ENCODE data around the gene SMARCA5.
"Not testable (repeated sequence)": the region's sequence is repeated elsewhere in the genome, so short reads cannot be mapped to it uniquely, and the experiment has no call there.

The SMARCA5 gene

GRCh38 chr4:143511906-143512305, 1.6 kb upstream of the SMARCA5 start:
- no peak overlapping the region for H3K9ac ChIP-seq (ENCODE audit: low read length)
- no peaks in the 10 kb centered on the region for H3K9me3 ChIP-seq (ENCODE audit: low read length)
- no peaks in the 10 kb centered on the region for H3K27me3 ChIP-seq (ENCODE audit: control insufficient read depth in 1 of 2, insufficient read depth in 2 of 2, low read length in 2 of 2)
- no peak overlapping the region for H3K27ac ChIP-seq (ENCODE audit: low read depth, low read length)
- H3K4me3 ChIP-seq (ENCODE audit: low read depth in 1 of 2, low read length in 2 of 2): no peak overlapping the region
- H3K4me1 ChIP-seq (ENCODE audit: insufficient read depth, low read length): peaks cover 27% of the 10 kb centered on the region
- no peaks in the 10 kb centered on the region for H3K36me3 ChIP-seq (ENCODE audit: insufficient read depth, low read length)

- Histone ChIP-seq H3K27me3 (ENCODE audit: control insufficient read depth in 1 of 2, insufficient read depth in 2 of 2, low read length in 2 of 2) (no peaks in the 10 kb centered on the region), H3K36me3 (ENCODE audit: insufficient read depth, low read length) (peaks cover 9% of the 10 kb centered on the region), H3K4me1 (ENCODE audit: insufficient read depth, low read length) (peaks cover 35% of the 10 kb centered on the region), H3K4me3 (ENCODE audit: low read depth in 1 of 2, low read length in 2 of 2) (peak overlapping the region; percentile 76 to 93), H3K27ac (ENCODE audit: low read depth, low read length) (peak overlapping the region; percentile 94), H3K9ac (ENCODE audit: low read length) (peak overlapping the region; percentile 100), H3K9me3 (ENCODE audit: low read length) (no peaks in the 10 kb centered on the region)
These were observed 556 bp upstream of the SMARCA5 start for GRCh38 chr4:143512978-143513313.

GRCh38 chr4:143514169-143514495, 630 bp downstream of the SMARCA5 start:
- H3K9ac ChIP-seq (ENCODE audit: low read length): peak overlapping the region; percentile 100
- H3K27me3 ChIP-seq (ENCODE audit: control insufficient read depth in 1 of 2, insufficient read depth in 2 of 2, low read length in 2 of 2): no peaks in the 10 kb centered on the region
- peaks cover 18% of the 10 kb centered on the region for H3K36me3 ChIP-seq (ENCODE audit: insufficient read depth, low read length)
- no peaks in the 10 kb centered on the region for H3K9me3 ChIP-seq (ENCODE audit: low read length)
- peaks cover 40% of the 10 kb centered on the region for H3K4me1 ChIP-seq (ENCODE audit: insufficient read depth, low read length)
- H3K27ac ChIP-seq (ENCODE audit: low read depth, low read length): peak overlapping the region; percentile 94
- peak overlapping the region; percentile 76 to 93 for H3K4me3 ChIP-seq (ENCODE audit: low read depth in 1 of 2, low read length in 2 of 2)

- Histone ChIP-seq H3K36me3 (ENCODE audit: insufficient read depth, low read length) (peaks cover 19% of the 10 kb centered on the region), H3K27me3 (ENCODE audit: control insufficient read depth in 1 of 2, insufficient read depth in 2 of 2, low read length in 2 of 2) (no peaks in the 10 kb centered on the region), H3K4me1 (ENCODE audit: insufficient read depth, low read length) (peaks cover 42% of the 10 kb centered on the region), H3K9me3 (ENCODE audit: low read length) (no peaks in the 10 kb centered on the region), H3K4me3 (ENCODE audit: low read depth in 1 of 2, low read length in 2 of 2) (peak overlapping the region; percentile 76 to 93), H3K9ac (ENCODE audit: low read length) (peak overlapping the region; percentile 100), H3K27ac (ENCODE audit: low read depth, low read length) (peak overlapping the region; percentile 94)
These were observed 995 bp downstream of the SMARCA5 start for GRCh38 chr4:143514497-143514896.

GRCh38 chr4:143514901-143515300, 1.4 kb downstream of the SMARCA5 start:
- Histone ChIP-seq H3K4me3 (ENCODE audit: low read depth in 1 of 2, low read length in 2 of 2) (peak overlapping the region; percentile 76 to 93), H3K4me1 (ENCODE audit: insufficient read depth, low read length) (peaks cover 46% of the 10 kb centered on the region), H3K36me3 (ENCODE audit: insufficient read depth, low read length) (peaks cover 19% of the 10 kb centered on the region), H3K27me3 (ENCODE audit: control insufficient read depth in 1 of 2, insufficient read depth in 2 of 2, low read length in 2 of 2) (no peaks in the 10 kb centered on the region), H3K27ac (ENCODE audit: low read depth, low read length) (peak overlapping the region; percentile 94), H3K9ac (ENCODE audit: low read length) (peak overlapping the region; percentile 100), H3K9me3 (ENCODE audit: low read length) (no peaks in the 10 kb centered on the region)

- H3K4me1 ChIP-seq (ENCODE audit: insufficient read depth, low read length): peaks cover 51% of the 10 kb centered on the region
- peaks cover 19% of the 10 kb centered on the region for H3K36me3 ChIP-seq (ENCODE audit: insufficient read depth, low read length)
- H3K27ac ChIP-seq (ENCODE audit: low read depth, low read length): no peak overlapping the region
- no peak overlapping the region for H3K9ac ChIP-seq (ENCODE audit: low read length)
- peak overlapping the region in 1 of 2 donors; percentile 93 for H3K4me3 ChIP-seq (ENCODE audit: low read depth in 1 of 2, low read length in 2 of 2)
- H3K27me3 ChIP-seq (ENCODE audit: control insufficient read depth in 1 of 2, insufficient read depth in 2 of 2, low read length in 2 of 2): no peaks in the 10 kb centered on the region
- no peaks in the 10 kb centered on the region for H3K9me3 ChIP-seq (ENCODE audit: low read length)
These were observed 2.4 kb downstream of the SMARCA5 start for GRCh38 chr4:143515905-143516304.

- no peak overlapping the region for H3K4me3 ChIP-seq (ENCODE audit: low read depth in 1 of 2, low read length in 2 of 2)
These were observed 4.3 kb downstream of the SMARCA5 start for GRCh38 chr4:143517764-143518163.

GRCh38 chr4:143524211-143524610, 10.7 kb downstream of the SMARCA5 start:
- Histone ChIP-seq H3K4me1 (ENCODE audit: insufficient read depth, low read length) (peaks cover 15% of the 10 kb centered on the region), H3K36me3 (ENCODE audit: insufficient read depth, low read length) (peaks cover 54% of the 10 kb centered on the region)

More at GRCh38 chr4:143517764-143518163, 4.3 kb downstream of the SMARCA5 start:
- H3K27me3 ChIP-seq (ENCODE audit: control insufficient read depth in 1 of 2, insufficient read depth in 2 of 2, low read length in 2 of 2): no peaks in the 10 kb centered on the region
- H3K36me3 ChIP-seq (ENCODE audit: insufficient read depth, low read length): peaks cover 33% of the 10 kb centered on the region
- H3K9ac ChIP-seq (ENCODE audit: low read length): no peak overlapping the region
- peaks cover 48% of the 10 kb centered on the region for H3K4me1 ChIP-seq (ENCODE audit: insufficient read depth, low read length)
- no peak overlapping the region for H3K27ac ChIP-seq (ENCODE audit: low read depth, low read length)
- no peaks in the 10 kb centered on the region for H3K9me3 ChIP-seq (ENCODE audit: low read length)

GRCh38 chr4:143528046-143528445, 14.5 kb downstream of the SMARCA5 start:
- H3K36me3 ChIP-seq (ENCODE audit: insufficient read depth, low read length): peaks cover 74% of the 10 kb centered on the region
- not testable (repeated sequence) for H3K9ac ChIP-seq (ENCODE audit: low read length); H3K27me3 ChIP-seq (ENCODE audit: control insufficient read depth in 1 of 2, insufficient read depth in 2 of 2, low read length in 2 of 2)

More at GRCh38 chr4:143524211-143524610, 10.7 kb downstream of the SMARCA5 start:
- Histone ChIP-seq H3K9me3 (ENCODE audit: low read length) (no peaks in the 10 kb centered on the region), H3K27ac (ENCODE audit: low read depth, low read length) (no peak overlapping the region), H3K4me3 (ENCODE audit: low read depth in 1 of 2, low read length in 2 of 2) (no peak overlapping the region), H3K27me3 (ENCODE audit: control insufficient read depth in 1 of 2, insufficient read depth in 2 of 2, low read length in 2 of 2) (no peaks in the 10 kb centered on the region), H3K9ac (ENCODE audit: low read length) (no peak overlapping the region)

GRCh38 chr4:143531380-143531779, 17.9 kb downstream of the SMARCA5 start:
- no peak overlapping the region for H3K4me3 ChIP-seq (ENCODE audit: low read depth in 1 of 2, low read length in 2 of 2)
- H3K27me3 ChIP-seq (ENCODE audit: control insufficient read depth in 1 of 2, insufficient read depth in 2 of 2, low read length in 2 of 2): no peaks in the 10 kb centered on the region
- H3K9me3 ChIP-seq (ENCODE audit: low read length): no peaks in the 10 kb centered on the region
- no peak overlapping the region for H3K27ac ChIP-seq (ENCODE audit: low read depth, low read length)
- H3K9ac ChIP-seq (ENCODE audit: low read length): no peak overlapping the region
- peaks cover 81% of the 10 kb centered on the region for H3K36me3 ChIP-seq (ENCODE audit: insufficient read depth, low read length)
- no peaks in the 10 kb centered on the region for H3K4me1 ChIP-seq (ENCODE audit: insufficient read depth, low read length)

More at GRCh38 chr4:143528046-143528445, 14.5 kb downstream of the SMARCA5 start:
- H3K27ac ChIP-seq (ENCODE audit: low read depth, low read length); H3K4me1 ChIP-seq (ENCODE audit: insufficient read depth, low read length); H3K4me3 ChIP-seq (ENCODE audit: low read depth in 1 of 2, low read length in 2 of 2); H3K9me3 ChIP-seq (ENCODE audit: low read length): not testable (repeated sequence)

- H3K4me3 ChIP-seq (ENCODE audit: low read depth in 1 of 2, low read length in 2 of 2): no peak overlapping the region
- no peaks in the 10 kb centered on the region for H3K4me1 ChIP-seq (ENCODE audit: insufficient read depth, low read length)
- H3K27me3 ChIP-seq (ENCODE audit: control insufficient read depth in 1 of 2, insufficient read depth in 2 of 2, low read length in 2 of 2): no peaks in the 10 kb centered on the region
- H3K9ac ChIP-seq (ENCODE audit: low read length): no peak overlapping the region
- H3K36me3 ChIP-seq (ENCODE audit: insufficient read depth, low read length): peaks cover 85% of the 10 kb centered on the region
- no peaks in the 10 kb centered on the region for H3K9me3 ChIP-seq (ENCODE audit: low read length)
- no peak overlapping the region for H3K27ac ChIP-seq (ENCODE audit: low read depth, low read length)
These were observed 18.4 kb downstream of the SMARCA5 start for GRCh38 chr4:143531788-143532491.
